GM12874 (cell line): Measurements from ENCODE around the gene NKIRAS2.

ENCODE experiments used
- TF ChIP-seq, protein P1 (sequence below): IDR thresholded peaks from 2 replicates; pipeline ENCODE4 v1.5.1; 2011; ENCODE audit warnings: low read depth, mild to moderate bottlenecking, control low read depth, low read length, moderate library complexity; ENCODE audit not compliant: insufficient read depth

NKIRAS2 gene

DNA sequence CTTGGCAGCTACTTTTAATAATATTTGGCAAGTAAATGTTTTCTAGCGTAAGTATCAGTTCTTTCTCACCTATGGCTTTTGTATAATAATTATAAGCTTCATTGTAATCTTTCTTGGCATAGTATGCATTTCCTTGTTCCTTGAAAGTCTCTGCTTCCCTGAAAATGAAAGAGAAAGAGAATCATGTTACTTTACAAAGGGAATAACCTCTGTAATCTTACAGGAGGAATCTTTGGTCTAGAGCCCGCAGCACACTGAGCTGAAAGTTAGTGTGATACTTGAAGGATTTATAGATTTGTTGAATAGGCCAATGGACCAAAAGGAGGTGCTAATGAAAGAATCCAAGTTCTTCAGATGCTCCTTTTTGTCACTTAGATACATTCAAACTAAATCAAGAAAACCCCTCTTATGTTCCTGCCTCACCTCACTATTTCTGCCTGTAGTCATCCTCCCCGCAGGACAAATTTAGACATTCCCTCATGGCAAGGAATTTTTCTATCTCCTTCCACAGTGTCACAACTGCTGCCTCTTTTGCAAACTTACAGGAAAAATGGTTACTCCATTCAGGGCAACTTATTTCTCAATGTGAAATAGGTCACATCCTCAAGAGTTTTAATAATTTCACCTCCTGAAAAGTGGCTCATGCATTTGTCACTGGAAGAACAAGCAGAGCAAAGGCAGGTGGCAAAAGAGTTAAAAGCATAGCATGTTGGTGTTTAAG is 19.3 kb upstream of the NKIRAS2 start:
- TF ChIP-seq, protein P1, sequence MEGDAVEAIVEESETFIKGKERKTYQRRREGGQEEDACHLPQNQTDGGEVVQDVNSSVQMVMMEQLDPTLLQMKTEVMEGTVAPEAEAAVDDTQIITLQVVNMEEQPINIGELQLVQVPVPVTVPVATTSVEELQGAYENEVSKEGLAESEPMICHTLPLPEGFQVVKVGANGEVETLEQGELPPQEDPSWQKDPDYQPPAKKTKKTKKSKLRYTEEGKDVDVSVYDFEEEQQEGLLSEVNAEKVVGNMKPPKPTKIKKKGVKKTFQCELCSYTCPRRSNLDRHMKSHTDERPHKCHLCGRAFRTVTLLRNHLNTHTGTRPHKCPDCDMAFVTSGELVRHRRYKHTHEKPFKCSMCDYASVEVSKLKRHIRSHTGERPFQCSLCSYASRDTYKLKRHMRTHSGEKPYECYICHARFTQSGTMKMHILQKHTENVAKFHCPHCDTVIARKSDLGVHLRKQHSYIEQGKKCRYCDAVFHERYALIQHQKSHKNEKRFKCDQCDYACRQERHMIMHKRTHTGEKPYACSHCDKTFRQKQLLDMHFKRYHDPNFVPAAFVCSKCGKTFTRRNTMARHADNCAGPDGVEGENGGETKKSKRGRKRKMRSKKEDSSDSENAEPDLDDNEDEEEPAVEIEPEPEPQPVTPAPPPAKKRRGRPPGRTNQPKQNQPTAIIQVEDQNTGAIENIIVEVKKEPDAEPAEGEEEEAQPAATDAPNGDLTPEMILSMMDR, result no peak

DNA sequence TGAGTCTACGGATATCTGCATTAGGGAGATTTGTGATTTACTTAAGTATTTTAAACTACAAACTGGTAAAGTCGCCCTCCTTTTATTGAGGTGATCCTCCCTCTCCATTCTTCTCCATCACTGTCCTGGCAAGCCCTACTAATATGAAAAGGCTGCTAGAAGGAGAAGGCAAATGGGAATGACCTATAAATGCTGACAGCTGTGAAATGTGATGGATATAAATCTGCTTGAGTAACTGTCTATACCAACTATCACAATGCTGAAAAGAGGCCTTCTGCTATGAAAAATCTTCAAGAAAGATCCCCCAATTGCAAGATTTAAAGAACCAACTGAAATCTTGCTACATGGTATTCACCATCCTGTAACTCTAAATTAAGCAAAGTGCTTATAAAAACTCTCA is 18.2 kb upstream of the NKIRAS2 start:
- TF ChIP-seq, protein P1, result no peak

DNA sequence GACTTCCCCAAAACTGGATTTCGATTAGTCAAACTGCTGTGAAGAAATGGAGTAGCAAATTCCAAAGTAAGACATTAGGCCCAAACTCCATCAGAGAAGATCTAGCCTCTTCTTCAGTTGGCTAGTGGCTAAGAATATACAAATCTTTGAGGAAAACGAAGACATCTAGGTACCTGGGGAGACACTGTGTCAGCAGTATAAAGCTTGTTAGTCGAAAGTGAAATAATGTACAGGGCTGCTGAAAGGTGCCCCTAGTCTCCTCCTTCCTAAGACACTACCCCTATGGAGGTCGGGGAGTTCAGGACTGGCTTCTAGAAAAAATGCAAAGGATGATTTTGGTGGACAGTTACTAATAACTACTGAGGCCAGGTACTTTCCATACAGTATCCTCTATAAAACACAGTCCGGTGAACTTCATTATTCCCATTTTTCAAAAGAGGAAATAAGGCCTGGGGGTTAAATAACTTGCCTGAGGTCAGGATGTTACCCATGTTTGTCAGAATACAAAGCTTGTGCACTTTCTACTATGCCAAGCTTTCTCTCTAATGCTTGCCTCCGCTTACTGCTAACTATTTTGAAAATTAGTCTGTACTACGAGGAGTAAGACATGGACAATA is 17.6 kb upstream of the NKIRAS2 start:
- TF ChIP-seq, protein P1, result no peak

DNA sequence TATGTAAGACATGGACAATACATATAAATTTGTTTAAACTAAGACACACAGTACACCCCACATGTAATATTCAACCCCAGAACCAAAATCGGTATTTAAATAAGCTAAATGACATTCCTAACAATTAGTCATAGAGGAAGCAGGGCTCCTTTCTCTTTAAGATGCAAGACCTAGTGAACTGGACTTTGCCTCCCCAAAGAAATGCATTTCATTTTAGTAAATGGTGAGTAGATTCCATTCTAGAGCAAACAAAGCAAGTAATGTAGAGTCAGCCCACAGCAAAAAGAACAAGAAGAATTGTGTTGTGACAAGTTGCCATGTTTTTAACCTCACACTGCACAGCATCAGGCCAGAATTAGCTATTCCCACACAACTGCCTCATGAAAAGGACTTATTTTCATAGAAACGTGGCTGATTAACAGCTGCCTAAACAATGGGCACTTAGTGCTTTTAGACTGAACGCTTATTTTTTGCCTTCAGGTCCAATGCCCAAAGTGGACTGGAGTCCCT is 17.0 kb upstream of the NKIRAS2 start:
- TF ChIP-seq, protein P1, result no peak

DNA sequence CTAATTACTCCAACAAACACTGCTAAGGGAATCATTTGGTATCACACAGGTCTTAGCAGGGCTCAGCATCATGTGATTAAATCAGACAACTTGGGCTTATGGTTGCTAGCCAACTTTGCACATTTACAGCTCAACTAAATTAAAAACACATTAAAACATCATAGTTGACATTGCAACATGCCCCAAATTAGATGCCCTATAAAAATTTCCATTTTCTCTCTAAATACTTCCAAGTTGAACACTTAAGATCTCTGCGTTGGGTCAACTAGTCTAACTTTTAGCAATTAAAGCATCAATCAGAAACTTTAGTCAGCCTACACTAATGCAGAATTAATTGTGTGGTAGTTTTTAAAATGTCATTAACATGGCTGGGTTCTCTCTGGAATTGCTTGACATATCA is 14.7 kb upstream of the NKIRAS2 start:
- TF ChIP-seq, protein P1, result no peak

DNA sequence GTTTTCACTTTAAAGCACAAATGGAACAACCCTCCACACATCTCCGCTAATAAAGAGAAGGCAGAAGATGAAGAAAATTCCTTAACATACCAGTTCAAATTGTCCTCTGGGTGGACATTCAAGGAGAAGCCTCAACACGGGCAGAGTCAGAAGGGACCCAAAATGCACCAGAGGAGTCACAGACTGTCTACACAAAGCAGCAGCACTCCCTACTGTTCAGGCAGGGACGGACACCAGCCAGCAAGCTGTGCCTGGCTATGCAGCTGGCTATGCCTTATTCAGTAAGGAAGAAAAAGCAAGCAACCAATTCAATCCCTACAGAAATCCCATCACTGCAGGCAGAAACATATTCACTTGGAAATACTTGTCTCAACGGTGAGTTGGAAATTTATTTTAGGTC is 10.7 kb upstream of the NKIRAS2 start:
- TF ChIP-seq, protein P1, result 0 out of 2 replicates have a peak, but pooled peaks have one; percentile 13

DNA sequence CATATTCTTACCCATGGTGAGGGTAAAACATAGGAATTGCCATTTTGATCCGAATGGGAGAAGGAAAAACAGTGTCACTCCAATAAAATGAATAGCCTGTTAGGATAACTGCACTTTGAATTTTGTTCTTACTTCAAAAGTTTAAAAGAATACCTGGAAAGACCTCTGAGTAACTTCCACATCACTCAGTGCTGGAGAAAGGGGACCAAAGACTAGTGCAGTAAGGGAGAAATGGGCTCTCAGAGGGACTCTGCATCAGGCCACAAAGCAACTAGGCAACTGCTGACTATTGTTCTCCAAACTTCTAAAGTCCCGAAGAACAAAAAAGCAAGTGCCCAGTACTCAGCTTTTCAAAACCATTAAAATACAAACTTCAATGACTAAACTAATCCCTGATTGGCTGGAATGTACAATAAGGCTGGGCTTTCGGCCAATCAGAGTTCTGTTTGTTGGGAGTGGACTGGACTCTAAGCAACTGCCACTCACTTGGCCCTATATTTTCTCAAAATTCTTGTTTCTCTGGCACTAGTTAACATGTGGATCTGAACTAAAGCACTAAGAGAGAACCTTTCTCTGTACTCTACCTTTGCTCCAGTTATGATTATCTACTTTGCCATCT is 8.9 kb upstream of the NKIRAS2 start:
- TF ChIP-seq, protein P1, result no peak
